ENCODE data around the gene PARD3. TPM values are rescaled to one million over a fixed set of nuclear protein-coding genes. Genes with fewer than 3 reads are reported as not detected.

PARD3 gene
- total RNA-seq, 1 experiment from 2014 or later = 51.8 TPM

DNA sequence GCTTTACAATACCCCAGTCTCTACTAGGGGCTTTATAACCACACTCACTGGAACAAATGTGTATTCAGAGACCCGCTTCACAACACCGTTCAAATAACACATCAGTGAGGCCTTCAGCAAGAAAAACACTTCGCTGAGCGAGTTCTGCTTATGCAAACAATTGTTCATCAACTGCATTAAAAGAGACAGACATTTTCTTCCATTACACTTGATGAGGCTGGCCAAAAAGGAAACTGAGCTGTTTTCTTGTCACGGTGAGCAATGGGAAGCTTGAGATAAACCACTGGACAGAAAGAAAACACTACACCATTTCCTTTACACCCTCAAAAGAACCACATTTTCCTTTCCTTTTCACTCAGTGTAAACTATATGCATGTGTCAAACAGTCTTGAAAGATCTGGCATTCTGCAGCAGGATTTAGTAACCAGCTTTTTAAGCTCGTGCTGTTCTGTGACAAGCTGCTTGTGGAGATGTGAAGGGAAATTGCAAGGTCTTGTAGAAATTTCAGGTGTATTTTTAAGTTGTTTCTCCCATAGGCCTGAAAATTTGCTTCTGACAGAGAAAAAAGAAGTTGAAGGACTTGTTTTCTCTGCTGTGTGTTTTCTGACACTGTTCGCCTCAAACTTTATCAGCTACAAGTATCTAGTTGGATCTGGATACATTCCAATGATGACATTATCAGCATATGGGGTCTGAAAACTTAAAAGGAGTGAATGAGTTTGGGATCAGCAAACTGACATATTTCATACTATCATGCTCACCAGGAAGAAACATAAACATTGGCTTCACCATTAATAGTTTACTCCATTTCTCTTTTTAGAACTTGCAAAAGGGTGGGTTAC, 693.1 kb downstream of the PARD3 start (continued):
- TF ChIP-seq, protein P1, sequence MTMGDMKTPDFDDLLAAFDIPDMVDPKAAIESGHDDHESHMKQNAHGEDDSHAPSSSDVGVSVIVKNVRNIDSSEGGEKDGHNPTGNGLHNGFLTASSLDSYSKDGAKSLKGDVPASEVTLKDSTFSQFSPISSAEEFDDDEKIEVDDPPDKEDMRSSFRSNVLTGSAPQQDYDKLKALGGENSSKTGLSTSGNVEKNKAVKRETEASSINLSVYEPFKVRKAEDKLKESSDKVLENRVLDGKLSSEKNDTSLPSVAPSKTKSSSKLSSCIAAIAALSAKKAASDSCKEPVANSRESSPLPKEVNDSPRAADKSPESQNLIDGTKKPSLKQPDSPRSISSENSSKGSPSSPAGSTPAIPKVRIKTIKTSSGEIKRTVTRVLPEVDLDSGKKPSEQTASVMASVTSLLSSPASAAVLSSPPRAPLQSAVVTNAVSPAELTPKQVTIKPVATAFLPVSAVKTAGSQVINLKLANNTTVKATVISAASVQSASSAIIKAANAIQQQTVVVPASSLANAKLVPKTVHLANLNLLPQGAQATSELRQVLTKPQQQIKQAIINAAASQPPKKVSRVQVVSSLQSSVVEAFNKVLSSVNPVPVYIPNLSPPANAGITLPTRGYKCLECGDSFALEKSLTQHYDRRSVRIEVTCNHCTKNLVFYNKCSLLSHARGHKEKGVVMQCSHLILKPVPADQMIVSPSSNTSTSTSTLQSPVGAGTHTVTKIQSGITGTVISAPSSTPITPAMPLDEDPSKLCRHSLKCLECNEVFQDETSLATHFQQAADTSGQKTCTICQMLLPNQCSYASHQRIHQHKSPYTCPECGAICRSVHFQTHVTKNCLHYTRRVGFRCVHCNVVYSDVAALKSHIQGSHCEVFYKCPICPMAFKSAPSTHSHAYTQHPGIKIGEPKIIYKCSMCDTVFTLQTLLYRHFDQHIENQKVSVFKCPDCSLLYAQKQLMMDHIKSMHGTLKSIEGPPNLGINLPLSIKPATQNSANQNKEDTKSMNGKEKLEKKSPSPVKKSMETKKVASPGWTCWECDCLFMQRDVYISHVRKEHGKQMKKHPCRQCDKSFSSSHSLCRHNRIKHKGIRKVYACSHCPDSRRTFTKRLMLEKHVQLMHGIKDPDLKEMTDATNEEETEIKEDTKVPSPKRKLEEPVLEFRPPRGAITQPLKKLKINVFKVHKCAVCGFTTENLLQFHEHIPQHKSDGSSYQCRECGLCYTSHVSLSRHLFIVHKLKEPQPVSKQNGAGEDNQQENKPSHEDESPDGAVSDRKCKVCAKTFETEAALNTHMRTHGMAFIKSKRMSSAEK (CRISPR knock-in tag; IDR thresholded peaks at IDR 0.05; ENCODE audit: borderline replicate concordance) = no peak
- TF ChIP-seq ZNF263 (CRISPR knock-in tag; IDR thresholded peaks at IDR 0.05; ENCODE audit: low read depth) (no peak), ZNF671 (CRISPR knock-in tag; IDR thresholded peaks at IDR 0.05) (no peak), ZNF121 (CRISPR knock-in tag; IDR thresholded peaks at IDR 0.05) (no peak), ESRRA (CRISPR knock-in tag; IDR thresholded peaks at IDR 0.05; ENCODE audit: borderline replicate concordance) (no peak), ZNF396 (CRISPR knock-in tag; IDR thresholded peaks at IDR 0.05; ENCODE audit: borderline replicate concordance) (no peak), ZNF232 (CRISPR knock-in tag; IDR thresholded peaks at IDR 0.05) (no peak)

DNA sequence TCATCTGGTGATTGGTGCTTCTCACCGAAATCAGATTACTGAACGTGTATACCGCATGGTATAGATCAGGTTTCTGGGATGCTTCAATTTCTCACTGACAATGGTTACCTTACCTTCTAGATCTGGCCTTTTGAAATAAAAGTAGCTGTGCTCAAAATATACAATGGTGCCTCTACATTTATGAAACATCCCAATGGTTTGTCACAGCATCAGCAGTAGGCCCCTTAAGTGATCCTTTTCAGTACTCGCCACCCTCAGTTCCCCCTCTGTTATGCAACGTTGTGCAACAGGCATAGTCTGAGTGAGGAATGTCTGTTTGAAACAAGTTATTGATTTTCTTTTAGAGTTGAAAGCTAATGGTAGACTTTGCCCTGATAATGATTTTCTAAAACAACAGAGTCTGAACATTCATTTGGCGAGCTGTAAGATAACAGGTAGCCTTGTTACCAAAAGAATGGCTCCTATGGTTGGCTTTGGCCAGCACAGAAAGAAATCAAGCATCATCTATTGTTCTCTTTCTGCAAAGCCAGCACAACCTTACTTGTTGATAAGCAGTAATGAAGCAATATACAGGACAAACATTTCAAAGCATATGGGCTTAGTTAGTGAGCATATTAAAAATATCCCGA, 693.9 kb downstream of the PARD3 start:
- peaks cover 18% of the 10 kb centered on the region for H3K4me1 Mint-ChIP-seq
- no peaks in the 10 kb centered on the region for H3K9me3 Mint-ChIP-seq
- no peak overlapping the region for H3K27ac Mint-ChIP-seq
- H3K4me3 Mint-ChIP-seq = no peak overlapping the region
- peak; percentile 92 for TF ChIP-seq GABPB1 (CRISPR knock-in tag; IDR thresholded peaks at IDR 0.05)
- TF ChIP-seq ZNF121 (CRISPR knock-in tag; IDR thresholded peaks at IDR 0.05) = no peak
- TF ChIP-seq SOX15 (CRISPR knock-in tag; IDR thresholded peaks at IDR 0.05) = no peak
- no peak for TF ChIP-seq EMX1 (CRISPR knock-in tag; IDR thresholded peaks at IDR 0.05)
- no peak for ATAC-seq
- no peaks in the 10 kb centered on the region for H3K27me3 Mint-ChIP-seq (ENCODE audit: low read depth)
- CTCF ChIA-PET = interaction anchor here (1.0 kb wide), 1 partner anchor 101 kb away, joined by 3 read pairs; no protein-coding TSS in a partner anchor
- POLR2A ChIA-PET = no interaction called here
- DNase-seq (ENCODE audit: low spot score) = no peak
- H3K36me3 Mint-ChIP-seq = no peaks in the 10 kb centered on the region; the same call in 1 of the 2 replicates

- ChIA-PET POLR2A (interaction anchor here (0.6 kb wide), 1 partner anchor 354 kb away, joined by 3 read pairs; no protein-coding TSS in a partner anchor), CTCF (interaction anchor here (1.1 kb wide), 1 partner anchor 519 kb away, joined by 3 read pairs; no protein-coding TSS in a partner anchor)
- H3K4me3 Mint-ChIP-seq = no peak overlapping the region
- no peaks in the 10 kb centered on the region for H3K27me3 Mint-ChIP-seq (ENCODE audit: low read depth)
- H3K9me3 Mint-ChIP-seq = no peaks in the 10 kb centered on the region
- no peak overlapping the region for H3K27ac Mint-ChIP-seq
- H3K4me1 Mint-ChIP-seq = peaks cover 21% of the 10 kb centered on the region
- DNase-seq (ENCODE audit: low spot score) (no peak), ATAC-seq (no peak)
- no peaks in the 10 kb centered on the region; the same call in 1 of the 2 replicates for H3K36me3 Mint-ChIP-seq
- TF ChIP-seq TEAD1 (CRISPR knock-in tag; IDR thresholded peaks at IDR 0.05) = no peak
- no peak for TF ChIP-seq FOXK1 (CRISPR knock-in tag; IDR thresholded peaks at IDR 0.05)
- TF ChIP-seq GTF2I (CRISPR knock-in tag; conservative IDR thresholded peaks at IDR 0.05) = no peak
- TF ChIP-seq NR2C2 (CRISPR knock-in tag; IDR thresholded peaks at IDR 0.05) = no peak
- no peak for TF ChIP-seq NR3C1 (CRISPR knock-in tag; conservative IDR thresholded peaks at IDR 0.05; ENCODE audit: low read depth)
- TF ChIP-seq, protein P2, sequence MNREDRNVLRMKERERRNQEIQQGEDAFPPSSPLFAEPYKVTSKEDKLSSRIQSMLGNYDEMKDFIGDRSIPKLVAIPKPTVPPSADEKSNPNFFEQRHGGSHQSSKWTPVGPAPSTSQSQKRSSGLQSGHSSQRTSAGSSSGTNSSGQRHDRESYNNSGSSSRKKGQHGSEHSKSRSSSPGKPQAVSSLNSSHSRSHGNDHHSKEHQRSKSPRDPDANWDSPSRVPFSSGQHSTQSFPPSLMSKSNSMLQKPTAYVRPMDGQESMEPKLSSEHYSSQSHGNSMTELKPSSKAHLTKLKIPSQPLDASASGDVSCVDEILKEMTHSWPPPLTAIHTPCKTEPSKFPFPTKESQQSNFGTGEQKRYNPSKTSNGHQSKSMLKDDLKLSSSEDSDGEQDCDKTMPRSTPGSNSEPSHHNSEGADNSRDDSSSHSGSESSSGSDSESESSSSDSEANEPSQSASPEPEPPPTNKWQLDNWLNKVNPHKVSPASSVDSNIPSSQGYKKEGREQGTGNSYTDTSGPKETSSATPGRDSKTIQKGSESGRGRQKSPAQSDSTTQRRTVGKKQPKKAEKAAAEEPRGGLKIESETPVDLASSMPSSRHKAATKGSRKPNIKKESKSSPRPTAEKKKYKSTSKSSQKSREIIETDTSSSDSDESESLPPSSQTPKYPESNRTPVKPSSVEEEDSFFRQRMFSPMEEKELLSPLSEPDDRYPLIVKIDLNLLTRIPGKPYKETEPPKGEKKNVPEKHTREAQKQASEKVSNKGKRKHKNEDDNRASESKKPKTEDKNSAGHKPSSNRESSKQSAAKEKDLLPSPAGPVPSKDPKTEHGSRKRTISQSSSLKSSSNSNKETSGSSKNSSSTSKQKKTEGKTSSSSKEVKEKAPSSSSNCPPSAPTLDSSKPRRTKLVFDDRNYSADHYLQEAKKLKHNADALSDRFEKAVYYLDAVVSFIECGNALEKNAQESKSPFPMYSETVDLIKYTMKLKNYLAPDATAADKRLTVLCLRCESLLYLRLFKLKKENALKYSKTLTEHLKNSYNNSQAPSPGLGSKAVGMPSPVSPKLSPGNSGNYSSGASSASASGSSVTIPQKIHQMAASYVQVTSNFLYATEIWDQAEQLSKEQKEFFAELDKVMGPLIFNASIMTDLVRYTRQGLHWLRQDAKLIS (CRISPR knock-in tag; IDR thresholded peaks at IDR 0.05; ENCODE audit: borderline replicate concordance) = no peak
- TF ChIP-seq ZNF138 (CRISPR knock-in tag; conservative IDR thresholded peaks at IDR 0.05) = no peak
- TF ChIP-seq GRHL2 (CRISPR knock-in tag; IDR thresholded peaks at IDR 0.05; ENCODE audit: insufficient replicate concordance, severe bottlenecking) = no peak
- TF ChIP-seq, protein P3, sequence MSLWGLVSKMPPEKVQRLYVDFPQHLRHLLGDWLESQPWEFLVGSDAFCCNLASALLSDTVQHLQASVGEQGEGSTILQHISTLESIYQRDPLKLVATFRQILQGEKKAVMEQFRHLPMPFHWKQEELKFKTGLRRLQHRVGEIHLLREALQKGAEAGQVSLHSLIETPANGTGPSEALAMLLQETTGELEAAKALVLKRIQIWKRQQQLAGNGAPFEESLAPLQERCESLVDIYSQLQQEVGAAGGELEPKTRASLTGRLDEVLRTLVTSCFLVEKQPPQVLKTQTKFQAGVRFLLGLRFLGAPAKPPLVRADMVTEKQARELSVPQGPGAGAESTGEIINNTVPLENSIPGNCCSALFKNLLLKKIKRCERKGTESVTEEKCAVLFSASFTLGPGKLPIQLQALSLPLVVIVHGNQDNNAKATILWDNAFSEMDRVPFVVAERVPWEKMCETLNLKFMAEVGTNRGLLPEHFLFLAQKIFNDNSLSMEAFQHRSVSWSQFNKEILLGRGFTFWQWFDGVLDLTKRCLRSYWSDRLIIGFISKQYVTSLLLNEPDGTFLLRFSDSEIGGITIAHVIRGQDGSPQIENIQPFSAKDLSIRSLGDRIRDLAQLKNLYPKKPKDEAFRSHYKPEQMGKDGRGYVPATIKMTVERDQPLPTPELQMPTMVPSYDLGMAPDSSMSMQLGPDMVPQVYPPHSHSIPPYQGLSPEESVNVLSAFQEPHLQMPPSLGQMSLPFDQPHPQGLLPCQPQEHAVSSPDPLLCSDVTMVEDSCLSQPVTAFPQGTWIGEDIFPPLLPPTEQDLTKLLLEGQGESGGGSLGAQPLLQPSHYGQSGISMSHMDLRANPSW (CRISPR knock-in tag; conservative IDR thresholded peaks at IDR 0.05; ENCODE audit: low read depth) = no peak
- no peak for TF ChIP-seq MYBL2 (CRISPR knock-in tag; IDR thresholded peaks at IDR 0.05)
- TF ChIP-seq, protein P4, sequence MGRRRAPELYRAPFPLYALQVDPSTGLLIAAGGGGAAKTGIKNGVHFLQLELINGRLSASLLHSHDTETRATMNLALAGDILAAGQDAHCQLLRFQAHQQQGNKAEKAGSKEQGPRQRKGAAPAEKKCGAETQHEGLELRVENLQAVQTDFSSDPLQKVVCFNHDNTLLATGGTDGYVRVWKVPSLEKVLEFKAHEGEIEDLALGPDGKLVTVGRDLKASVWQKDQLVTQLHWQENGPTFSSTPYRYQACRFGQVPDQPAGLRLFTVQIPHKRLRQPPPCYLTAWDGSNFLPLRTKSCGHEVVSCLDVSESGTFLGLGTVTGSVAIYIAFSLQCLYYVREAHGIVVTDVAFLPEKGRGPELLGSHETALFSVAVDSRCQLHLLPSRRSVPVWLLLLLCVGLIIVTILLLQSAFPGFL (CRISPR knock-in tag; IDR thresholded peaks at IDR 0.05; ENCODE audit: borderline replicate concordance) = no peak
These were observed 695.6 kb downstream of the PARD3 start for GRCh38 chr10:34119456-34119855.
